ENCODE measurements around the gene STAB2.

Gene STAB2

DNA sequence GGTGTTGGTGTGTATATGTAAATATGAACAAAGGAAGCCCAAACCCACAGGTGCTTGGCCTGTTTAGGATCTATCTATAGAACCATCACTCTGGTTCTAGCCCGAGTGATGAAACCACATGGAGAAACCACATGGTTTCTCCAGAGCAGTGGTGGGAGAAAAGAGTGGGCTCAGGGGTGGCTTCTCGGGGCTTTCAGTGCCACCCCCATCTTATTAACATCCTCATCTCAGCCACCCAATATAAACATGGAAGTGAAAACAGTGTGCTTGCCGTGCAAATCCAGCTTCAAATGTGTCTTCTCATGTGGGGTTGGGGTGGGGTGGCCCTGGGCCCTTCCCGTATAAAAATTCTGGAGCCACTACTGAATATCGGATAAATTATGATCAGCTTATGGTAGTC, 109.0 kb downstream of the STAB2 start:
- no peak for DNase-seq

DNA sequence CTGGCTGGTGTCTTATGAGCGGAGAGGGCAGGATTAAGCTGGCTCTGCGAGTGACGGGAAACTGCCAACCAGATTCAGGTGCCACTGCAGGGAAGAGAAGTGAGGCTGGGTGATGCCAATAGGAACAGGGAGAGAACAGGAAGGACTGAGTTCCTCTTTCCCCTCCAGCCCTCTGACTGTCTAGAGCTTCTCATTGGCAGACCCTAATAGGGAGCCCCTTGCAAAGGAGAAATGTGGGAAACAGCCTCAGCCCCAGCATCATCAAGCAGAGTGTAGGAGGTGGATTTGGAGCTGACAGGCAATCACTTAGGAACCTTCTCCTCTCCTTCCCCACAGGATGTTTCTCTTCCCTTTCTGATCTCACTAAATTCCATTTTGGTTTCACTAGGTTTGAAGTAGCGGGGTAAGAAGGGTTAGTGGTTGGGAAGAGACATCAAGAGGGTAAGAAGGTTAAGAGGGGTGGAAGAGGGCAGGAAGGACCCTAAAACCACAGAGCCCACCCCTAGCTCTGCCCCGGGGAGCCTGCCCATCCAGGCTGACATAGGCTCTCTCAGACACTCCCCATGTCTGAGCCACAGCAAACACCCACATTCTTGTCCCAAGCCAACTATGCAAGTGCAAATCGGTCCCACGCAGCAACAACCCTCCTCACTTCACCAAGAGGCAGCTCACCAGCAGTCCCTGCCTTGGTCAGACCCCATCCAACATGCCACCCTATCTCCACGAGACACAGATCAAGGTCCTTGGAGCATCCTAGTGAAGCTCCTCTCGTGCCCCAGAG, 111.1 kb downstream of the STAB2 start:
- no peak for DNase-seq

DNA sequence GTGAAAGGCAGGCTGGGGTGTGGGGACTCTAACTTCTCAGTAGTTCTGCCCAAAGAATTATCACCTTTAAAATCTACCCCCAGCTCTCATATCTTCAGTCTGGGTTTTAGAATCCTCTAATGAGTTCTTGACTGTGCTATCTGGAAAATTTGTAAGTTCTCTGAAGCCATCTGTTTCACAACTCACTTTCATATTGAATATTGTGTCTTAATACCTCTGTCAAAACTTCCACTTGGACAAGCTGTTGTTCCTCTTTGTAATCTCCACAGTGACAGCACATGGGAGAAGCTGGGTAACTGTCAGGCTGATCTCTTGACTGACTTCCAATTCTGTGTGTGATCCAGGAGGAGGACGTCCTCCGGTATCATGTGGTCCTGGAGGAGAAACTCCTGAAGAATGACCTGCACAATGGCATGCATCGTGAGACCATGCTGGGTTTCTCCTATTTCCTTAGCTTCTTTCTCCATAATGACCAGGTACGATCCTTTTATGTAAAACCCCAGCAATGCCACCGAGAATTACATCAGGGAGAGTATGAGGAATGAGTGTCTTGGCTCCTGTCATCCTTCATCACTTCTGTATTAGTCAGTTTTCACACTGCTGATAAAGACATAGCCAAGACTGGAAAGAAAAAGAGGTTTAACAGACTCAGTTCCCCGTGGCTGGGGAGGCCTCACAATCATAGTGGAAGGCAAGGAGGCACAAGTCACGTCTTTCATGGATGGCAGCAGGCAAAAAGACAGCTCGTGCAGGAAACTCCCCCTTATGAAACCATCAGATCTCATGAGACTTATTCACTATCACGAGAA, 111.9 kb downstream of the STAB2 start:
- no peak for DNase-seq

DNA sequence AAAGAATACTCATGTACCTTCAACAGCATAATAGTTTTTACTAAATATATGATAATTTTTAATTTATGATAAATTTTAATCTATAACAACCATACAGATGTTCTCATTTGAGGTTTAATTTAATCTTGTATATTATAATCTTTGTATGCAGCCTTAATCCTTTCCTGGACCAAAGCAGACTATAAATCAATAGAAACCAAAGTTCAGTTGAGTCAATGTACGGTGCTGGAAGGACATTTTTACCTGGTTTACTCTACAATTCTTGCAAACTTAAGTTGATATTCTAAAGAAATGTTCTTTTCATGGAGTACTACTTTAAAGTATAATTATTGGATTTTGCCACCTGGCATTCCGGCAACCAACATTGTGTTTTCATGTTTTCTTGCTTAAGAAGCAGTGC, 118.0 kb downstream of the STAB2 start:
- no peak for DNase-seq

DNA sequence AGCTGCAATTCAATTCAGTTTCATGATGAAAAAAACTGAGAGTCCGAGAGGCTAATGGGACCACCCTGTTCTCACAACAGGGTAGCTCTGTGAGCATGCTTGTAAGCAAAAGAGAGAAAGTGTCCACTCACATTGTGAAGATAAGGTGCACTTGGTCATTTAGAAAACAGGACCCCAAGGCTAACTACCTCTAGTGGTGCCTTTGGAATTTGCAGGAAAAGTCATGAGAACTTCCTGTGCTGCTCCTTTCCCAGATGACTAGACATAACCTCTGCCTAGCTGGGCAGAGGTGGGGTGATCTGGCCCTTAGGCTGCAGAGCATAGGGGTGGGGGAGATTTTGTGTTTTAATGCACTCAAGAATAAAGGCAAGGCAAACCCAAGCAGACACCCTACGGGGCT, 118.9 kb downstream of the STAB2 start:
- DNase-seq: no peak

DNA sequence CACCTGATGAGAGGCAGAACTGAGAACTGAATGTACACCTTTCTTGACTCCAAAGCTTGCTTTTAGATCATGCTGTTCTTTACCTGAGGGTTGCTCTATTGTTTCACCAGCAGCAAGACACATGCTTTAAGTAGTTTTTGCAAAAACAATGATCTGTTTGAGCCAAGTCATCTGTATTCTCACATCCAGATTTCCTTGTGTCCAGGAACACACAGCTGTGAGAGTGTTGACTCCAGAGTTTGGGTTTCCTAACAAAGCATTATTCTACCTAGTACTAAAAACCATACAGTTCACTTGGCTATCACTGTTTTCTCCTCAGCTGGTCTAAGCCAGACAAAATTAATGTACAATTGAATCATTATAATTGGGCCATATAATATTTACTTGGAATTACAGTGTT, 120.4 kb downstream of the STAB2 start:
- no peak for DNase-seq

DNA sequence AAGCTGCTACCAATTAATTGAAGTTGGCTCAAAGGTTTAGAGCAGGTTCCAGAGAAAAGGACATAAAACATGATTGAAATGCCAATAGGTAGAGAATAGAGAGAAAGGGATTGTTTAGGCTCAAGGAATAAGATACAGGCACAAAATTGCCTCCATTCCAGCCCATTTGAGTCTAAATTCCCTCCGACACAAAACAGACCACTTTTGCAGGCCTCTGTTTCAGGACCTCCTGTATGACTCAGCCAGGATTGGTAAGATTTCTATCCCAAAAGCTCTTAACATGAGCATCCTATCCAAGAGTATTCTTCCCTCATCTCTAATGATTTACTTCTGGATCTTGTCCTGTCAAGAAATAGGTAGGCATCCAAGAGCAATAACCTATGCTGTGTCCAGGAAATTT, 123.5 kb downstream of the STAB2 start:
- DNase-seq: no peak

DNA sequence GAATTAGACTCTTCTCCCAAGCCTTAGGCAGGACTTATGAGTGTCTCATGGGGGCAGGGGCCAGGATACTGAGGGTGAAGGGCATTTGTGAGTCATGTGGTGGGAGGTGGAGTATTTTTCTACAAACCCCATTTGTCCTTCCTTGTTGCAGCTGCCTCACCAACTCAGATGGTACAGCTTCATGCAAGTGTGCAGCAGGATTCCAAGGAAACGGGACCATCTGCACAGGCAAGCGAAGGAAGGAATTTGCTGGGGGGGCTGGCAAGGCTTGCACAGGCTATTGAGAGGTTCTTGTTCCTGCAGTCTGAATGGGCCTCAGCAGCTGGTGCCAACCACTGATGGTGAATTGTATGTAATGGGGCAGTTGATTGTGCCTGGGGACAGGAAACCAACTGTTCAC, 125.1 kb downstream of the STAB2 start:
- no peak for DNase-seq

DNA sequence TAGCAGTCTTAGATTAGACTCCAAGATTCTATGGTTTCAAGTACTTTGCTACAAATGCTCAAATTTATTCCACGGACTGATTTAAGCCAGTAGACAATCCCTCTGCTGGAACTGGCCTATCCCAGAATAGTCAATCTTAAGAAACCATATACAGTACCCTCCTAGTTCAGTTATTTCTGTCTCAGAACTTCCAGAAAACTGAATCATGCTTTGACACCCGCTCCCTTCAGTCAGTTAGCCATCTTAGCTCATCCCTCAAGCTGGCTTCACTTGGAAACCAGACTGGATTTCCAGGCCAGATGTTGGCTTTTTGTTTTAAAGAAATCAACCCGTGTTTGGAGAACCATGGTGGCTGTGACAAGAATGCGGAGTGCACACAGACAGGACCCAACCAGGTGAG, 128.4 kb downstream of the STAB2 start:
- DNase-seq: no peak

DNA sequence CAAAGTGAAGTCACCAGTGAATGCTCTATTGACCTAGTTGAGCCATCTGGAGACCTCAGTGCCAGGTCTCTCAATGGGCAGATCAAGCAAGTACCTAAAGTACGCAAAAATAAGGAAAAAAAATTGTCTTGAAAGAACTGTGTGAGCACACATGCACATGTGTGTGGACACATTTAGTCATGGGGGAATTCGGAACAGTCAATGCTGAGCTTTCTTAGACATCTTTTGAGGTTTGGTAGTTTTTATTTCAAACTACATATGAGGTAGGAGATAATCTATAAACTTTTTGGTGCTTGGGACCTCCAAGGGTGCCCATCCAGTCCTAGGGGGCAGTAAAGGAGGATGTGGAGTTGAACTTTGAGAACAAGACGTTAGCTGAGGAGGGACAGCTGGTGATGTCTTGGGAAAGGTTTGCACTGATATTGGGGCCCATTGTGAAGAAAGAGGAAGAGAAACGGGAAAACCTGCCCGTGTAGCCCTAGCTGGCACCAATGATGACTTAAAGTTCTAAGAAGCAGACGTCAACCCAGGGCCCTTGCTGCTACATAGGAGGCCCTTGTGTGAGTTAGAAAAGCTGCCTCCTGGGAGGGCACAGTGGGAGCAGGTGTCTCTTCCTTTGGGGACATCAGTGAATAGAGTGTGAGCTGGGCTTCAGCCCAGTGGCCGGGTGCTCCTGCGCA, 129.6 kb downstream of the STAB2 start:
- DNase-seq: no peak

DNA sequence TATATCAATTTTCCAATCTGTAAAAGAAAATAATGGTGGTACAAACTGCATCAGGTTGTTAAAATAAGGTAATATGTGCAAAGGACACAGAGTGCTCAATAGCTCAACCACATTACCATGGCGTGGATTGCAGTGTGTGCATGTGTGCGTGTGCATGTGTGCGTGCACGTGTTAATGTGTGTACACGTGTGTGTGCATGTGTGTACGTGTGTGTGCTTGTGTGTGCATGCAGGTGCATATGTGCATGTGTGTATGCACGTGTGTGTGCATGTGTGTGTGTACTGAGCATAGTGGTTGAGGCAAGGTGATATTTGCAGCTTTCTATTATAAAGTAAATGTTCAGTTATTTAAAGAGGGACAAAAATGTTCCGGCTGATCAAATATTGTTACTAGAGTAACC, 138.3 kb downstream of the STAB2 start:
- no peak for DNase-seq

DNA sequence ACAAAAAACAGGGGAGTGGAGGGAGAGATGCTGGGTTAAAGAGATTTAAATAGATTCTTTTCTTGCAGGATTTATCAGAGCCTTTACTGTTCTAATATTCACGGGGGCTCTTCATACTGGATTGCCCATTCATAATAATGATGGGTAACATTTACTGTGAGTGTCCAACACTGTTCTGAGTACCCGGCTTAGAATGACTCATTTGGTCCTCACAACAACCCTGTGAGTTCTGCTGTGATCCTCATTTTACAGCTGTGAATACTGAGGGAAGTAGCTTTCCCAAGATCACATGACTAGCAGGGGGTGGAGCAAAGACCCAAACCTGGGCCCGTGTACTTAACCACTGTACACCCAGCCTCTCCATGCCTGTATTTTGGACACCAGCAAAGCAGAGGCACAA, 140.6 kb downstream of the STAB2 start:
- no peak for DNase-seq

DNA sequence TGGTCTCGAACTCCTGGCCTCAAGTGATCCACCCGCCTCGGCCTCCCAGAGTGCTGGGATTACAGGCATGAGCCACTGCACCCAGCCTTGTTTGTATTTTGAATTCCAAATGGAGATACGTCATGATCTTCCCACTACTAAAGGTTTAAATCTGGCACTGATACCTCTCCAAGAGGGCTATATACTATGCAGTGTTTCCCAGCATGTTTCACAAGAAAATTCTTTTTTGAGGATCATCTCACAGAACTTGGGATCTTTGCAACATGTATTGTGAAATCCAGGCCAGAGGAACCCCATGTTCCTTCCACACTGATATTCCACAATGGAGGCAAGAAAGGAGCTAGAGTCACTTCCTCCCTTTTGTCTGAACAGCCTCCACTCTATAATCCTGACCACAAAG, 141.2 kb downstream of the STAB2 start:
- DNase-seq: no peak

DNA sequence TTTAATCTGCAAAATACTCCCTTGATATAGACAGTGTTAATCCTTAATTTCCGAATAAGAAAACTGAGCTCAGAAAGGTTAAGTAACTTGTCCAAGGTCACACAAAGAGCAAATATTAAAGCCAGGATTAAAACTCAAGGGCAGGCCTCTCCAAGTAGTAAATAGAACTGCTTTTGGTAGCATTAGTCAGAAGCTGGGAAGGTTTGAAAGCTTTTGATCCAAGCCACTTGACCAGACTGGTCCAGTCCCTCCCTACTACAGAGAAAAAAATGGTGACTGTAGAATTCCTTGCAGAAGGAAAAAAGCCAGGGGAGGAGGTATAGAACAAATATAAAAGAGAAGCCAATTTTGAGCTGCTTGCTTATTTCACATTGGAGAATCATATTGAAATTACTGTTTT, 142.4 kb downstream of the STAB2 start:
- DNase-seq: no peak

DNA sequence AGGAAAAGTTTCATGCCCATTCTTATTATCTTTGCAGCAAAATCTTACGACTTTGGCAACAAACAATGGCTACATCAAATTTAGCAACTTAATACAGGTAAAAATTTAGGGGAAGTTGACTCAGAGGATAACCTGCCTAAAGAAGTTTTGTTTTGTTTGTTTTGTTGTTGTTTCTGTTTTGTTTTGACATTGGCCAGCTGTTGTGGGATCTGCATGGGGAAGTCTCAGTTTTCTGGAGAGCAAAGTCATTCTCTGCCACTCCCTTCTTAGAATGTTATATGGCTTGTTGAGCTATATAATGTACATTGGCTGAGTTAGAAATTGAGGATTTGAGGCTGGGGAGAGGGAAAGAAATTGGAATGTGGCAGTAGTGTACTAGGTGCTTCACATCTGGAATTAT, 144.5 kb downstream of the STAB2 start:
- DNase-seq: no peak

DNA sequence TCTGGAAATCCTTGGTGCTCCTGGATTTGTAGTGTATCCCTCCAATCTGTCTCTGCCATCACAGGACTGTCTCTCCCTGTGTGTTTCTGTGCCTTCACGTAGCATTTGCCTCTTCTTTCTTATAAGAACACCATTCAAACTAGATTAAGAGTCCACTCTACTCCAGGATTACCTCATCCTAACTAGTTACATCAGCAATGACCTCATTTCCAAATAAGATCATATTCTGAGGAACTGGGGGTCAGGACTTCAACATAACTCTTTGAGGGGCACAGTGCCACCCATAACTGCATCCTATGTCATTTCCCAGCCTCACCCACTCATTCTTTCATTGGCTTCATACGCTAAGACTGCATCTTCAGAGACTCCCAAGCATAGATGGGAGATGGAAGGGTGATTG, 147.8 kb downstream of the STAB2 start:
- no peak for DNase-seq

DNA sequence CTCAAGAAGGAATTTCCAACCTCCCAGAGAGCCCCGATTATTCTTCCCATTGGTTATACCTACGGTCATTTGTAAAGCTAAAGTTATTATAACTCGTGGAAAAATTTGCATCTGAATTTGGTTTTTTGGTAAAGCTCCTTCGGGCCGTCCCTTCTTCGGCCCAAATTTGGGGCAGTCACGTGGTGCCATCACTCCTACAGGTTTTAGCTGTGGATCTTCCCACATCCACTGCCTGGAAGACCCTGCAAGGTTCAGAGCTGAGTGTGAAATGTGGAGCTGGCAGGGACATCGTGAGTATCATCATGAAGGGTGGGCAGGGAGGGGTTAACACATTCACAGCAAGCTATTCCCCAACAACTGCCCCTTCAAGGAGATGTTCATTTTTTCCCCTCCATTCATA, 148.2 kb downstream of the STAB2 start:
- DNase-seq: no peak

DNA sequence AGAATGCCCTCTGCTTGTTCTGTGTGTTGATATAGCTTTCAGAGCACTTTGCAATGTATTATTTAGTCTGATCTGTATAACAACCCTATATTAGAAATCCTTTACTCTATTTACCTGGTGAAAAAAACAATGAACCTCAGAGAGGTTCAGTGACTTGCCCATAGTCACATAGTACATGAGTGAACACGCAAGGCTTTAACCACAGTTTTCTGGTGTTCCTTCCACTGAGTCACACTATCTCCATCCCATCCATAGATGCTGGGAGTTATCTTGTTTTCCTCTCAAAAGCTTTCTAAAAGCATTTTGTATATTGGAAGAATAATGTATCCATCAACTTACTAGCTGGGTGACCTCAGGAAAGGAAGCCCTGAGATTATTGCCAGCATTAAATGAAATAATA, 149.5 kb downstream of the STAB2 start:
- DNase-seq: no peak

DNA sequence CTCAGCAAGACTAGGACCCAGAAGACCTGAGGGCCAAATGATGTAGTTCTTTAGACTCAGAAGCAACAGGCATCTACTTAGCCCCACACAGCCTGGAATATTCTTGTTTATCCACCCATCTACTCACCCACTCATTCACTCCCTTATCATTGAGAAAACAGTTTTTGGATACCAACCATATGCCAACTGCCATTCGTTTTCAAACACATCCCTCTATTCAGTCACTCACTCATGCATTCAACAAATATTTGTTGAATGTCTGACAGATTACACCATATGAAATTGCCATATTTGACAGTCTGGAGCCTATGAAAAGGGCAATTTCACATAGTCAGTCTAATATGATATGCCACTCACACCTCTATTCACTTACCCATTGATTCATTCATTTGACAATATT, 150.8 kb downstream of the STAB2 start:
- no peak for DNase-seq

DNA sequence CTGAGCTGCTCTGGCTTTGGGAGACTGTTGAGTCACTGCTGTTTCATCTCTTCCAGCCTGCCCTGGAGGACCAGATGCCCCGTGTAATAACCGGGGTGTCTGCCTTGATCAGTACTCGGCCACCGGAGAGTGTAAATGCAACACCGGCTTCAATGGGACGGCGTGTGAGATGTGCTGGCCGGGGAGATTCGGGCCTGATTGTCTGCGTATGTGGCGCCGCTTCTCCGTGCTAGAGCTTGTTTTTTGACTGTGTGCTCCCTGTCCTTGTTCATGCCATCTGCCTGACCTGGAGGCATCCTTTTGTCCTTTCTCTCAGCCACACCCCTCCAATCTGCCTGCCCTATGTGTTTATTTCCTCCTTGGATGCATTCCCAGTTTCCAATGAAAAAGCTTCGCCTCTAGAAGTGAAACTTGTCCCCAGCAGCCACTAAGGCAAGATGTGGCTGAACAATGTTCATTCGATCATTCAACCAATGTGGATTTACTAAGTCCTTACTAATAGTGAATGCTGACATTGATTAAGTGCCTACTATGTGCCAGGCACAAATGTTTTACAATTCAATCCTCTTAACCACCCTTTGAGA, 155.4 kb downstream of the STAB2 start:
- no peak for DNase-seq

DNA sequence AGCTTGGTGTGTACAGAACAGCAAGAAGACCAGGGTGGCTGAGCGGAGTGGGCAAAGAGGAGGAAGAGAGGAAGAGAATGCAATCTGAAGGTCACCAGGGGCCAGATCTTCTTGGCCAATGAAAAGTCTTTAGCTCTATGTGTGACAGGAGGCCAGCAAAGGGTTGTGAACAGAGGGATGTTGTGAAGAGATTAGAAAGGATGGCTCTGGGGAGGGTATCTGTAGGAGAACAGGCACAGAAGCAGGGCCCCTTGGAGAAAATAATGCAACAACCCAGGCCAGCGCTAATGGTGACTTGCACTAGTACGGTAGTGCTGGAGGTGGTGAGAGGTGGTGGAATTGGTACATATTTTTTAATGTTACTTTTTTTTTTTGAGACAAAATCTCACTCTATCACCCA, 156.7 kb downstream of the STAB2 start:
- DNase-seq: no peak

DNA sequence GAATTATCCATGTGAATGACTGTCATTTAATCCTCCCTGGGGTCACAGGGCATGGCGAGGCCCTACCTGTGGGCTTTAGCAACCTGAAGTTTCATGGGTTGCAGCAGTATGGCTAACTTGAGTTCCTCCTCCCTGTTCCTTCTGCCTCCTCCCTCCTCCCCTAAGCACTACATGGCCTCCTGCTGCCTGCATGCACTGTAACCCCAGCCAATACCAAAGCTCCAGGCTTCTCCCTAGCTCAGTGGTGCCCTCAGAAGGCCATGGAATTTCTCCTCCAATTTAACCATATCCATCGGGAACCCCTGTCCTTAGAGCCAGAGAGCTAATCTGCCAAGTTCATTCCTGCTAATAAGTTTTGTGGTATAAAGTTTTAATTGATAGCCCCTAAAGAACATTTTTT, 158.9 kb downstream of the STAB2 start:
- no peak for DNase-seq

DNA sequence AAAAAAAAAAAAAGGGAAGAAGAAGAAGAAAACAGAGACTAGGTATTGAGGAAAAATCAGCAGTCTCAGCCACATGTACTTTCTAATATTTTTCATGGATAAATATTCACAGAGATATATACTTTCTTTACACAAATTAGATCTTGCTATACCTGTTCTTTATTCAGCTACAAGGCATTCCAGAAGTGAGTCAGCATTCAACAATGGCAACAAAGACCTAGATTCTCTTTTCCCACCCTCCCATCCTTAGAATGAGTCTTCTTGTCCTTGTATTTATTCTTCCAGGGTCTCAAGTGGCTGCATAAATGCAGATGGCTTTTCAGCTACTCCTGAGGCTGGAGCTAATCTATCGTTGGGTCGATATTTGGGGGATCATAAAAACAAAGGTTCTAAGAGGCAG, 160.9 kb downstream of the STAB2 start:
- DNase-seq: no peak
